ENCODE data around the gene DIAPH3. TPM values are rescaled to one million over a fixed set of nuclear protein-coding genes. Genes with fewer than 3 reads are reported as not detected.

DIAPH3 gene
- total RNA-seq, 4 donors from 2014 or later, result 0.20 to 0.30 TPM; not detected in 2

DNA sequence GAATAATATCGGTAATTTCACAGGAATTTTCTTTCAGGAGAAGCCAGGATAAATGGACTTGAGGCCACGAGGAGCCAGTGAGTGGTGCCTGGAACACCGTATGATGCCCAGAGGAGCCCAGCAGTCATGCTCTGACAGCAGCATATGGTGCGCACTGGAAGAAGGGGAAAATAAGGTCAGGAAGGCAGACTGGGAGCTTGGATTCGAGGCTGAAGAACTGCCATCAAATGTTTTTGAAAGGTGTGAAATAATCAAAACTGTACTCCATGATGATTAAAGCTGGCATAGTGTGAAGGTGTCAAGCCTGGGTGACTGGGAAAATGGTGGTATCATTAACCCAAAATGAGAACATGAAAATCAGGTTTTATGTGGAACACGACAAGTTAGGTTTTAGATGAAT, 374.2 kb downstream of the DIAPH3 start:
- 73 to 74% methylated on average over 6 of the region's 6 CpGs for WGBS, 2 donors
- no peak for DNase-seq (ENCODE audit: low spot score in 2 of 2)
- no peak overlapping the region for H3K4me3 ChIP-seq
- H3K9me3 ChIP-seq, result no peaks in the 10 kb centered on the region
- TF ChIP-seq EP300 (IDR thresholded peaks at IDR 0.05), result no peak
- TF ChIP-seq, protein P1, sequence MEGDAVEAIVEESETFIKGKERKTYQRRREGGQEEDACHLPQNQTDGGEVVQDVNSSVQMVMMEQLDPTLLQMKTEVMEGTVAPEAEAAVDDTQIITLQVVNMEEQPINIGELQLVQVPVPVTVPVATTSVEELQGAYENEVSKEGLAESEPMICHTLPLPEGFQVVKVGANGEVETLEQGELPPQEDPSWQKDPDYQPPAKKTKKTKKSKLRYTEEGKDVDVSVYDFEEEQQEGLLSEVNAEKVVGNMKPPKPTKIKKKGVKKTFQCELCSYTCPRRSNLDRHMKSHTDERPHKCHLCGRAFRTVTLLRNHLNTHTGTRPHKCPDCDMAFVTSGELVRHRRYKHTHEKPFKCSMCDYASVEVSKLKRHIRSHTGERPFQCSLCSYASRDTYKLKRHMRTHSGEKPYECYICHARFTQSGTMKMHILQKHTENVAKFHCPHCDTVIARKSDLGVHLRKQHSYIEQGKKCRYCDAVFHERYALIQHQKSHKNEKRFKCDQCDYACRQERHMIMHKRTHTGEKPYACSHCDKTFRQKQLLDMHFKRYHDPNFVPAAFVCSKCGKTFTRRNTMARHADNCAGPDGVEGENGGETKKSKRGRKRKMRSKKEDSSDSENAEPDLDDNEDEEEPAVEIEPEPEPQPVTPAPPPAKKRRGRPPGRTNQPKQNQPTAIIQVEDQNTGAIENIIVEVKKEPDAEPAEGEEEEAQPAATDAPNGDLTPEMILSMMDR (IDR thresholded peaks at IDR 0.05), result no peak
- TF ChIP-seq POLR2A (IDR thresholded peaks at IDR 0.05), result no peak
- no peaks in the 10 kb centered on the region for H3K4me1 ChIP-seq
- no peaks in the 10 kb centered on the region for H3K27me3 ChIP-seq
- no peaks in the 10 kb centered on the region for H3K36me3 ChIP-seq
- no peak overlapping the region for H3K27ac ChIP-seq

DNA sequence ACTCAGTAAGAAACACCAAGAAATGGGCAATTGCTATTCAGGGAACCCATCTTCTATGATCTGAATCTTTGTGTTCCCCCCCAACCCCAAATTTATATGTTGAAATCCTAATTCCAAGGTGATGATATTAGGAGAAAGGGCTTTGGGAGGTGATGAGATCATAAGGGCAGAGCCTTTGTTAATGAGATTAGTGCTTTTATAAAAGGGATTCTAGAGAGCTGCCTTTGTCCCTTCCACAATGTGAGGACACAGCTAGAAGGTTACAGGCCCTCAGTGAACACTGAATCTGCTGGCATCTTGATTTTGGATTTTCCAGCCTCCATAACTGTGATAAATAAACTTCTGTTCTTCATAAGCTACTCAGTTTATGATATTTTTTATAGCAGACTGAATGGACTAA, 376.0 kb downstream of the DIAPH3 start:
- H3K4me1 ChIP-seq, result no peaks in the 10 kb centered on the region
- DNase-seq (ENCODE audit: low spot score in 2 of 2), result no peak
- no peaks in the 10 kb centered on the region for H3K36me3 ChIP-seq
- no peaks in the 10 kb centered on the region for H3K27me3 ChIP-seq
- TF ChIP-seq, protein P1 (IDR thresholded peaks at IDR 0.05), result no peak
- no peak for TF ChIP-seq POLR2A (IDR thresholded peaks at IDR 0.05)
- no peak for TF ChIP-seq EP300 (IDR thresholded peaks at IDR 0.05)
- no peak overlapping the region for H3K27ac ChIP-seq
- no peak overlapping the region for H3K4me3 ChIP-seq
- H3K9me3 ChIP-seq, result no peaks in the 10 kb centered on the region

- no peaks in the 10 kb centered on the region for H3K27me3 ChIP-seq
- H3K9me3 ChIP-seq, result no peaks in the 10 kb centered on the region
- no peaks in the 10 kb centered on the region for H3K36me3 ChIP-seq
- H3K4me3 ChIP-seq, result no peak overlapping the region
- WGBS, 2 donors, result 87 to 91% methylated on average over 4 of the region's 4 CpGs
- H3K27ac ChIP-seq, result no peak overlapping the region
- TF ChIP-seq, protein P1 (IDR thresholded peaks at IDR 0.05), result no peak
- no peak for TF ChIP-seq POLR2A (IDR thresholded peaks at IDR 0.05)
- no peak for TF ChIP-seq EP300 (IDR thresholded peaks at IDR 0.05)
- no peak for DNase-seq (ENCODE audit: low spot score in 2 of 2)
- no peaks in the 10 kb centered on the region for H3K4me1 ChIP-seq
These were observed 381.0 kb downstream of the DIAPH3 start for GRCh38 chr13:59782696-59783095.

GRCh38 chr13:59780058-59780457, 383.7 kb downstream of the DIAPH3 start:
- TF ChIP-seq EP300 (IDR thresholded peaks at IDR 0.05), result no peak
- TF ChIP-seq POLR2A (IDR thresholded peaks at IDR 0.05), result no peak
- TF ChIP-seq, protein P1 (IDR thresholded peaks at IDR 0.05), result no peak
- H3K4me1 ChIP-seq, result no peaks in the 10 kb centered on the region
- DNase-seq (ENCODE audit: low spot score in 2 of 2), result no peak
- H3K27me3 ChIP-seq, result no peaks in the 10 kb centered on the region
- WGBS, 2 donors, result 94 to 95% methylated on average over 2 of the region's 2 CpGs
- H3K4me3 ChIP-seq, result no peak overlapping the region
- H3K9me3 ChIP-seq, result no peaks in the 10 kb centered on the region
- H3K36me3 ChIP-seq, result no peaks in the 10 kb centered on the region
- no peak overlapping the region for H3K27ac ChIP-seq

- no peak for TF ChIP-seq POLR2A (IDR thresholded peaks at IDR 0.05)
- no peak for TF ChIP-seq EP300 (IDR thresholded peaks at IDR 0.05)
- TF ChIP-seq, protein P1 (IDR thresholded peaks at IDR 0.05), result no peak
- H3K27me3 ChIP-seq, result no peaks in the 10 kb centered on the region
- no peaks in the 10 kb centered on the region for H3K9me3 ChIP-seq
- no peak overlapping the region for H3K4me3 ChIP-seq
- DNase-seq (ENCODE audit: low spot score in 2 of 2), result no peak
- H3K36me3 ChIP-seq, result no peaks in the 10 kb centered on the region
- H3K4me1 ChIP-seq, result no peaks in the 10 kb centered on the region
- WGBS, 2 donors, result 70 to 74% methylated on average over 5 of the region's 5 CpGs
- no peak overlapping the region for H3K27ac ChIP-seq
These were observed 386.6 kb downstream of the DIAPH3 start for GRCh38 chr13:59776924-59777690.
